Measurements from ENCODE around the gene ELK4.

ELK4 gene

GRCh38 chr1:205629751-205630150 is 2.1 kb downstream of the ELK4 start:
- DNase-seq, result peak; percentile 30

DNA sequence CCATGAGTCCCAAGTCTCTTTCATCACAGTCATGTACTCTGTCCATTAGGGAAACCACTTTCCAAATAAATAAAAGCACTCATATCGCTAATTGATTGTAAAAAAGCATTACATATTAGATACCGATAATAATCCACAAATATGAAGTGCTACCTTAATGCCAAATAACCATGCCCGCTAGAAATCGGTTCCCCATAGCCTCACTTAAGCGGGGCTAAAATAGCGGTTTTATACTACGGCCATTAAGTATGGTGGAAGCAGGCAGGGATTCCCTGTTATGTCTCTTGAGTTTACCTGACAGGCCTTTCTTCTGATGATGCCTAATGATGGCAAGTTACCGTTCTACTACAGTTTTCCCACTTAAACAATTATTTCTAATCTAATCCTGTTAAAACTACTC is 3.9 kb downstream of the ELK4 start:
- no peak for DNase-seq

DNA sequence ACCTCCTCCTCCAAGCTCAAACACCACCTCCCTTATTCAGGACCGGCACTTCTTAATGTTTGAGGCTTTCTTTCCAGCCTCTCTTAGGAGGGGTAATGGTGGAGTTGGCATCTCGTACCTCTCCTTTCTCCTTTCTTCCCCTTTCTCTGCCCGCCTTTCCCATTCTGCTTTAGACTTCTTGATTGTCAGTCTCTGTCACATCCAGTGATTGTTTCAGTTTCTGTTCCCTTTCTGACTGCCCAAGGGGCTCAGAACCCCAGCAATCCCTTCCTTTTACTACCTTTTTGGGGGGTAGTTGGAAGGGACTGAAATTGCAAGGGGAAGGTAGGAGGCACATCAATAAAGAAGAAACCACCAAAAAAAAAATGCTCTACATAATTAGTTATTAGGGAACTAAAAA is 5.6 kb downstream of the ELK4 start:
- DNase-seq, result no peak

DNA sequence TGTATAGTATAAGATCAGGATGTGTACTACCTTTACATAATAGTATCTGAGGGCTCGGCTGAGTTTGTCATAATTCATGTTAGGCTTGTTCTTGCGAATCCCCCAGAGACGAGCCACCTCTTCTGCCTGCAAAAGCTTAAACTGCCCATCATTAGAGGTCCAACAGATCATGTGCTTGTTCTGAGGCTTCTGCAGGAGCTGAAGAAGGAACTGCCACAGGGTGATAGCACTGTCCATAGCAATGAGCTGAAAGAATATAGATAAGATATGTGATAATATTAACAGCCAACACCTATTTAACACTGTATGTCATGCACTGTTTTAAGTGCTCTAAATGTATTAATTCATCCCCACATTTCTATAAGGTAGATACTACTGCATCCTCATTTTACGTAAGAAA is 8.2 kb downstream of the ELK4 start:
- no peak for DNase-seq

DNA sequence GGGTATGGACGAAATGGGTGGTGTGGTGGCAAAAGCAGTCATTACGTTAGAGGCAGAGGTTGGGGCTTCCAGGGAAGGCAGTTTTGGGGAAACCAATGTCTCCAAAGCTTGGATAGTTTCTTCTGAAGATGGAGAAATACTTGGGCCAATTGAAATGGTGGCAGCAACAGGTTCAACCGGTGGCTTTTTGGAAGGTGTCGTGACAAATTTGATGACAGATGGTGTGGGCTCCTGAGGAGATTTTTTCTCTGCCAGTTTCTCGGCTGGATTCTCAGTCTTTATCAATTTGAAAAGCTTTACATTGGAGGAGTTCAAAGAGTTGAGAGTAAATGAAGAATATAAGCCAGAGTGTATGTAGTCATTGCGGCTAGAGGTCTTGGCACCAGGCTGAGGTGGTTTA is 11.5 kb downstream of the ELK4 start:
- DNase-seq, result no peak

DNA sequence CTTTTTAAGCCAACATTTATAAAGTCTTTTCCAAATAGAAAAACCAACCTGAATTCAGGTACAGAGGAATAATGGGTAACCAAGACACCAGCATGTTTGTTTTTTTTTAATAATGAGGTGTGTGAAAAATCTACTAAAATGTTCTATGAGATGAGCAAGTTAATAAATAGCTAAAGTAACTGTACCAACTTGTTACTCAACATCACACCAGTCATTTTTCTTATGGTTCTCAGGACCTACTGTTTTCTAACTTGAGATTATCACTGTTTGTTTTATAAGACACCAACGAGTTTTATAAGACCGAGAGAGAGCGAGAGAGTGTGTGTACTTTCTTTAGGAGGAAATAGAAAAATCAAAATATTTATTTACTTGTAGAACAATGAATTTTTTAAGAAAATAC is 12.4 kb downstream of the ELK4 start:
- DNase-seq, result no peak

- no peak for DNase-seq
Observed at GRCh38 chr1:205616563-205617293, 15.1 kb downstream of the ELK4 start.

- no peak for DNase-seq
Observed at GRCh38 chr1:205615789-205616188, 16.0 kb downstream of the ELK4 start.

DNA sequence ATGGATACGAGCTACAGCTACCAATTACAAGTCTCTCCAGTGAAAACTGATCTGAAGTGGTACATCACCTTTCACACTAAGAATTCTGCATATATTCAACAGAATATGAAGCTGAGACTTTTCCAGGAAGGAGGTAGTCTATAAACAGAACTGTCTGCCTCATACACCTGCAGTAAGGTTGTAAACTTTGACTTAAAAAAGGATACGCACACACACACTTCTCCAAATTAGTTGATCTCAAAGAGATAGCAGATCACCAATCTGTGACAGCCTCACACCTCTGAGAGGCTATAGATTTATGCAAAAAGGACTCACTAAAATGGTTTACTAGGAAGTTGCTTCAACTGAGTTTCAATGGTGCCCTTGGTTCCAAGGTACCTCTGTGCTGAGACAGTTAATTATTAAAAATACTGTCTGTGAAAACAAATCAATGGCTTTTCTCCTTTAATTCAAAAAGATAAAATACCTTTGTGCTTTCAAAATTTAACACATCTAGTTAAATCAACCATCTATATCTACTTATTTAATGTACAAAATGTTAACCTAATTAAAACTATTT is 17.9 kb downstream of the ELK4 start:
- DNase-seq, result no peak

DNA sequence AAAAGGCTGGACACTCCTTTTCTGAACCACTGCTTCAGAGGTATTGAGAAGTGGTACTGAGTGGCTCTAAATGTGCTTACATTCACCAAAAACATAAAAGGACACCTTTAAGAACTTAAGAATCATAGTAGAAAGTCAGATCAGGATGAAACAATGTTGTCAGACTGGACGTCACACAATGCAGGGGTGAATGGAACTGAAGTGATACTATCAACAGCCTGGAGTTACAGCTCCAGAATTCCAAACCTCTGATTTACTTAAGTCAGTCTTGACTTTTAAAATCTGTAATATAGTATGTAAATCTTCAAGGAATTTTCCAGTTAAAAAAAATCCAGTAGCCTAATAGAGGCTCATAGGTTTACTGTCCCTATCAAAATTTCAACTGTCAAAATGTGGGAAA is 19.3 kb downstream of the ELK4 start:
- no peak for DNase-seq

- DNase-seq, result no peak
Observed at GRCh38 chr1:205612104-205612503, 19.7 kb downstream of the ELK4 start.

DNA sequence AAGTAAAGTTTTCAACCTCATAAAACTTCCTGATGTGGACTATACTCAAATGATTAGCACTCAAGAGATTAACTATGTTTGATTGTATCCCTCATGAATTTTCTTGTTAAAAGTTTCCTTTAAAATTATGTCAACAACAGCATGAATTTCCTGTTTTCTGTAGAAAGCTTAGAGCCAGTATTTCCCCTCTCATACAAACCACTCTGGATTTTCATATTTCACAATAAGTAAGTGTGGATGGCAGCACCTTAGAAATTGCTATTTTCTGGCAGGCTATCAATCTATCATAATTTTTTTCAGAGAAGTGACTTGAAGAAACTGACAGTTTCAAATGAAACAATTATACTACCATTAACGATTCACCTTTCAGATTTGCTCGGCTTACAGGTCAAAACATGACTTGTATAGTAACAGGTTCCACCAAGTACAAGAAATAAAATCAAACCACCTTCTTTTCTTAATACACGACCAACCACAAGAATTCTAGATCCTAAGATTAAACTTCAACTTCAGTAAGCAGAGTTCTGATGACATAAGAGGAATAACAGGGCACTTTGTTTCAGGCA is 20.8 kb downstream of the ELK4 start:
- no peak for DNase-seq

DNA sequence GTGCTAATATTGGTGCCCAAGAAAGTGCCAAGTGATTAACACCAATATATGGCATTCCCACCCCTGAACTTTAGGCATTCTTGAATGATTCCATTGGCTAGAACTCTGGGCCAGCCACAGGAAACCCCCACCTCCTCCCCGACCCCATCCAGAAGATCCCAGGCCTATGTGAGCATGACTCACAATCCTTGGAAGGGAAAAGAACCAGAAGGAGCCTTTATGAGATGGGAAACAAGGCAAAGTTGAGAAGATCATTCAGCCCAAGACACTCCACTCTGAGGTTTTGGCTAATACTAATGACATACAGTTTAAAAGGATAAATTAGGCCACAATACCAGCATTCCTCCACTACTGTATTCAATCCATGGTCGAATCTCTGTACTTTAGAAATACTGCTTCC is 21.8 kb downstream of the ELK4 start:
- DNase-seq, result no peak

GRCh38 chr1:205604825-205605505 is 26.8 kb downstream of the ELK4 start:
- no peak for DNase-seq

GRCh38 chr1:205604059-205604458 is 27.8 kb downstream of the ELK4 start:
- DNase-seq, result no peak

- no peak for DNase-seq
Observed at GRCh38 chr1:205601205-205601604, 30.6 kb downstream of the ELK4 start.

DNA sequence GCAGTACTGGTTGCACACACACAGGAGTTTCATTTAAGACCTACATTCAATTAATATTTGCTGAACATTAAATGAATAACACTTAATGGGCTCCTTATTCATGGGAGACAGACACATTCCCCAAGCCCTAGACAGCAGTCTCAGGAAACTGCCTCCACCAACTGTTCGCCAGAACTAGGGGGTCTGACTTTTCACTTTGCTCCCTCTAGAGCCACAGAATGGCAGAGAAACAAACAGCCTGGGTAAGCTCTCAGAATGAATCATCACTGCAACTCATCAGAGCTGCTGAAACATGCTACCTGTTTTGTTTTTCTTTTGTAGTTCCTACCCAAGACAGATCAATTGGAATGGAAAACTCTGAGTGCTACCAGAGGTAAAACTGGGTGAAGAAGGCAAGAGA is 31.7 kb downstream of the ELK4 start:
- no peak for DNase-seq

GRCh38 chr1:205599669-205600042 is 32.2 kb downstream of the ELK4 start:
- no peak for DNase-seq

DNA sequence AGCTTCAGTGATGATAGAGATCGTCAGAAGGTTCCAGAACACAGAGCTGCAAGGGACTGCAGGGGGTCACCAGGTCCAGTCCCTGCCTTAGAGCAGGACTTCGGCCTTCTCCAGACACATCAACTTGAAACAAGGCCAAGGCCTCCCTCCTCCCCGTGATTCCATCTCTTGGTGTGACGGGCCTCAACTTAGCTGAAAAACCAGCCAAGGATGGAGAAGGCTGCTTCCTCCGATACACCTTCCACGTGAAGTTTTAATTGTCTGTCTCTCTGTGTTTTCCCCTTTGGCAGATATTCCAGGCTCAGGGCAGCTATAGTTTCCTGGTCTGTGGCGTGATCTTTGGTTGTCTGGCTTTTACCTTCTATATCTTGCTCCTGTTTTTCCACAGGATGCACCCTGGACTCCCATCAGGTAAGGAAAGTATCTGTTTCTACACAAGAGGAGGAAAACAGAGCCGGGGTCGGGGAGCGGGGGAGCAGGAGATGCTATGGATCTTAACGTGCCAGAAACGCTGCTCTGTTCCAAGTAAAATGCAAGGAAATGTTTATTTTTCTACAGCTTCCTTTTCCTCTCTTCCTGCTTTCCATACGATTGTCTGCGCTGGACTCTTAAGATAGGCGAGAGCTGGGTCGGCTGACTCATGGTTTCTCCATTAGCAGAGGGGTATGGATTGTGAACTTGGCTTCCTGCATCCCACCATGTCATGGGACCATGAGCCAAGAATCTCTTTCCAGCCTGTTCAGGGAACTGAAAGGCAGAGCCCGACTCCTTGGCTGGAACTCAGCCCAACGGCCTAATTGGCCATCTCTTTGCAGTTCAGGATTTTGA is 32.8 kb downstream of the ELK4 start:
- no peak for DNase-seq

DNA sequence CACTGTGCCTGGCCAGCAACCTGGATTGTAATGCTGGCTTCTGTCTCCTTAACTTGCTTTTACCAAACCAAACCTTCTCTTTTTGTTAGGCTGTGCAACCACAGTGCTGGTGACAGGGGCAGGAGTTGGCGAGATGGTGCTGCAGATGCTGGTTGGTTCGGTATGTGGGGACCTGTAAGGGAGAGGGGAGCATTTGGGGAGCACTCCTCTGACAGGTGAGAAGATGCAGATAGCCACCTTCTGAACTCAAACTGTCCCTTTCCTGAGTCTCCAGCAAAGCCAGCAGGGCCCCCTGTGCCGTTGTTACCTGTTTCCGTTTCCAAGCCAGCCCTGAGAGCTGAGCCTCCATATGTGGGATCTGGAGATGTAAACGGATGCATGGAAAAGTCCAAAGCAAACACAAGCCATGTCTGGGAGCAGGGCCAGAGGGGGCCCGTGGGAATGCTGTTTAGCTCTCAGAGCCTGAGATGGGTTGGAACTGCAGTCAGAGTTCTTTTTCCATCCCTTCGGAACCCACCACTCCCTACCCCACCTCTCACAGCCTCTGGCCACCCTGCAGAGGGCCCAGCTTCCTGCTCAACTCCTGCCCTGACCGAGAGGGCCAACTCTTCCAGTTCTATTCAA is 34.0 kb downstream of the ELK4 start:
- DNase-seq, result no peak

DNA sequence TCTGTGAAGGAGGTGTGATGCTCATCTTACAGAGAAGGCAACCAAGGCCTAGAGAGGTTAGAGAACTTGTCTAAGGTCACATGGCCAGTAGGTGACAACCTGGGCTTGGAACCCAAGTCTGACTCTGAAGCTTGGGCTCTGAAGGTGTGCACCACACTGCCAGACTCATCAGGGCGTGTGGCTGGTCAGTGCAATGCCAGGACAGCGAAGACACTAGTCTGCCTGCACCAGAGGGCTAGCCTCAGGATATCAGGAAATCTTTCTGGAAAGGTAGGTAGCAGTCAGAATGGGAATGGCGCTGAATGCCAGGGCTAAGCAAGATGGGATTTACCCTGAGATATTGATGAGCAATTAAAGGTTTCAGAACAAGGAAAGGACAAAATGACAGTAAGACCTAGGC is 34.9 kb downstream of the ELK4 start:
- no peak for DNase-seq

DNA sequence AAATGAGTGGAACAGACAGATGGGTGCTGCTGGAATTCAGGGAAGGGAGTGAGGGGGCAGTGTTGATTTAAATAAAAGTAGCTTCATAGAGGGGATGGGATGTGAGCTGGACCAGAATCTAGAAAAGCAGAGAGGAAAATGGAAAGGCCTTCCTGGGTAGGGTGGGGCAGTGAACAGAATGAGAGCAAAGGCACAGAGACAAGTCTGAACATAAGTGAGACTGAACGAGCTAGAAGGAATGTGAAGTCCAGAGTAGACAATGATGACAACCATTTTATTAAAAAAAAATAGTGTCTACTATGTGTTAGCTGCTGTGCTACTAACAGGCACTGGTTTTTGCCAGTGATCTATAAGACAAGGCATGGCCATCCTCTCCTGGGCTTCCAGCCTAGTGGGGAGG is 36.0 kb downstream of the ELK4 start:
- DNase-seq, result no peak

- DNase-seq, result no peak
Observed at GRCh38 chr1:205595435-205595834, 36.4 kb downstream of the ELK4 start.

Data from CD4-positive, alpha-beta T cell treated with Interleukin-21 for 1 hour (primary cell).